ENCODE results near the gene CDYL2.

GRCh38 chr16:80827007-80827406, 22.6 kb upstream of the CDYL2 start:
- TF ChIP-seq CTCF (IDR thresholded peaks at IDR 0.05; ENCODE audit: low read depth, low read length) (no peak), EZH2phosphoT487 (IDR thresholded peaks at IDR 0.05; ENCODE audit: low read depth) (no peak)
